ENCODE results near the gene CBLL1. TPM values are rescaled to one million over a fixed set of nuclear protein-coding genes. Genes with fewer than 3 reads are reported as not detected.

The CBLL1 gene
- total and polyA plus RNA-seq, 4 donors: 8.6 to 23.4 (median 17.1) TPM

DNA sequence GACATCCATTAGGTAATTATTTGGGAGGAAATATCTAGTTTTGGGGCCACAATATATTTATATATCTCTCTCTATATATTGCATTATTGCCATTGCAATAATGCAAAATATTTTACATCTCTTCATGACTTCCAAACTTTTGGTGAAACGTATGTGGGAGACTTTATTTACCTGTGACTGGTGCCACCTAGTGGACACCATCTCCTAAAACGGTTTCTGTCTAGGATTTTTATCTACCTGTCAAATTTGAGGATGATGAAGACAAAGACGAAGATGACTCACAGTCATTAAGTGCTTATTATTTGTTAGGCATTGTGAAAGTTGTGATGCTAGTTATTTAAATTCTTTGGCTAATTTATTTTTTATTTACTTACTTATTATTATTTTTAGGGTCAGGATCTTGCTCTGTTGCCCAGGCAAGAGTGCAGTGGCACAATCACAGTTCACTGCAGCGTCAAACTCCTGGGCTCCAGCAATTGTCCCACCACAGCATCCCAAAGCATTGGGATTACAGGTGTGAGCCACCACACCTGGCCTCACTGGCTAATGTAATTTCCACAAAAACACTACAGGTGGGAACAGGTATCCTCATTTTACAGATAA lies 18.7 kb upstream of the CBLL1 start:
- peak; percentile 64 for ATAC-seq (ENCODE audit: low FRiP score)
- Histone ChIP-seq H3K4me1 (ENCODE audit: control insufficient read depth in 1 of 2, insufficient read depth in 2 of 2, low read length in 2 of 2) (no peaks in the 10 kb centered on the region), H3K4me3 (ENCODE audit: low read length in 2 of 2) (no peak overlapping the region)

GRCh38 chr7:107726356-107727130 lies 17.4 kb upstream of the CBLL1 start:
- ATAC-seq (ENCODE audit: low FRiP score) (no peak), DNase-seq (no peak)
- H3K27me3 ChIP-seq (ENCODE audit: control insufficient read depth in 1 of 2, insufficient read depth in 2 of 2, low read length in 1 of 2): no peaks in the 10 kb centered on the region
- H3K36me3 ChIP-seq (ENCODE audit: control insufficient read depth in 1 of 2, insufficient read depth in 2 of 2, low read length in 1 of 2): no peaks in the 10 kb centered on the region
- intact Hi-C loops (cut with DNase I): loop anchor here (2.0 to 10.0 kb wide), 4 partner anchors 142 to 522 kb away; partner anchors contain the start of genes BCAP29 (in 1 of the 2), COG5 (in 1 of the 2) and DUS4L (in 1 of the 2)
- WGBS, 2 donors: 77 to 85% methylated on average over 3 of the region's 3 CpGs
- H3K27ac ChIP-seq (ENCODE audit: low read depth in 1 of 2, low read length in 2 of 2): no peak overlapping the region
- no peaks in the 10 kb centered on the region for H3K4me1 ChIP-seq (ENCODE audit: control insufficient read depth in 1 of 2, insufficient read depth in 2 of 2, low read length in 2 of 2)
- no peak overlapping the region for H3K4me3 ChIP-seq (ENCODE audit: low read length in 2 of 2)
- no peaks in the 10 kb centered on the region for H3K9me3 ChIP-seq (ENCODE audit: control insufficient read depth, low read length)

More for the DNA sequence above, 18.7 kb upstream of the CBLL1 start:
- no peak for DNase-seq
- Histone ChIP-seq H3K27me3 (ENCODE audit: control insufficient read depth in 1 of 2, insufficient read depth in 2 of 2, low read length in 1 of 2) (no peaks in the 10 kb centered on the region), H3K27ac (ENCODE audit: low read depth in 1 of 2, low read length in 2 of 2) (no peak overlapping the region), H3K36me3 (ENCODE audit: control insufficient read depth in 1 of 2, insufficient read depth in 2 of 2, low read length in 1 of 2) (no peaks in the 10 kb centered on the region), H3K9me3 (ENCODE audit: control insufficient read depth, low read length) (no peaks in the 10 kb centered on the region)
- intact Hi-C loops (cut with DNase I): loop anchor here (2.0 to 10.0 kb wide), 4 partner anchors 140 to 520 kb away; partner anchors contain the start of genes BCAP29 (in 1 of the 2), COG5 (in 1 of the 2) and DUS4L (in 1 of the 2)
- WGBS, 2 donors: 19 to 20% methylated on average over 4 of the region's 4 CpGs

DNA sequence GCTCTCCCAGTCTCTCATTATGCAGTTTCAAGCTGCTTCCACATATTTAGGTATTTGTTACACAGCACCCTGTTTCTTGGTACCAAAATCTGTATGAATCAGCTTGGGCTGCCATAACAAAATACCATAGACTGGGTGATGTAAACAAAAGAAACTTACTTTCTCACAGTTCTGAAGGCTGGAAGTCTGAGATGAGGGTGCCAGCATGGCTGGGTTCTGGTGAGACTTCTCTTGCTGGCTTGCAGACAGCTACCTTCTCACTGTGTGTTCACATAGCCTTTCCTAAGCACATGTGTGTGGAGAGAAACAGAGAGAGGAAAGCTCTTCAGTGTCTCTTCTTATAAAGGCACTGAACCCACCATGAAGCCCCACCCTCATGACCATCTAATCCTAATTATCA lies 15.7 kb upstream of the CBLL1 start:
- no peaks in the 10 kb centered on the region for H3K36me3 ChIP-seq (ENCODE audit: control insufficient read depth in 1 of 2, insufficient read depth in 2 of 2, low read length in 1 of 2)
- ATAC-seq (ENCODE audit: low FRiP score): no peak
- intact Hi-C loops (cut with DNase I): loop anchor here (10.0 kb wide), 3 partner anchors 143 to 523 kb away; partner anchors contain the start of genes BCAP29 (in 1 of the 2), COG5 (in 1 of the 2) and DUS4L (in 1 of the 2)

GRCh38 chr7:107742678-107743566 lies 1.0 kb upstream of the CBLL1 start:
- intact Hi-C loops (cut with DNase I): loop anchor here (1.0 to 10.0 kb wide), 4 partner anchors 132 to 575 kb away; no protein-coding TSS in a partner anchor
- Histone ChIP-seq H3K4me1 (ENCODE audit: control insufficient read depth in 1 of 2, insufficient read depth in 2 of 2, low read length in 2 of 2) (peaks cover 2 to 7% of the 10 kb centered on the region in 2 donors), H3K4me3 (ENCODE audit: low read length in 2 of 2) (peak overlapping the region; percentile 32 to 57), H3K27me3 (ENCODE audit: control insufficient read depth in 1 of 2, insufficient read depth in 2 of 2, low read length in 1 of 2) (no peaks in the 10 kb centered on the region), H3K36me3 (ENCODE audit: control insufficient read depth in 1 of 2, insufficient read depth in 2 of 2, low read length in 1 of 2) (no peaks in the 10 kb centered on the region), H3K27ac (ENCODE audit: low read depth in 1 of 2, low read length in 2 of 2) (peak overlapping the region; percentile 80 to 87), H3K9me3 (ENCODE audit: control insufficient read depth, low read length) (no peaks in the 10 kb centered on the region)
- DNase-seq: peak; percentile 72 to 82
- ATAC-seq (ENCODE audit: low FRiP score): peak; percentile 36
- 14% methylated on average over 29 of the region's 29 CpGs for WGBS, 2 donors

More for the DNA sequence above, 15.7 kb upstream of the CBLL1 start:
- Histone ChIP-seq H3K27ac (ENCODE audit: low read depth in 1 of 2, low read length in 2 of 2) (no peak overlapping the region), H3K4me1 (ENCODE audit: control insufficient read depth in 1 of 2, insufficient read depth in 2 of 2, low read length in 2 of 2) (no peaks in the 10 kb centered on the region), H3K27me3 (ENCODE audit: control insufficient read depth in 1 of 2, insufficient read depth in 2 of 2, low read length in 1 of 2) (no peaks in the 10 kb centered on the region), H3K9me3 (ENCODE audit: control insufficient read depth, low read length) (no peaks in the 10 kb centered on the region), H3K4me3 (ENCODE audit: low read length in 2 of 2) (no peak overlapping the region)
- no peak for DNase-seq

DNA sequence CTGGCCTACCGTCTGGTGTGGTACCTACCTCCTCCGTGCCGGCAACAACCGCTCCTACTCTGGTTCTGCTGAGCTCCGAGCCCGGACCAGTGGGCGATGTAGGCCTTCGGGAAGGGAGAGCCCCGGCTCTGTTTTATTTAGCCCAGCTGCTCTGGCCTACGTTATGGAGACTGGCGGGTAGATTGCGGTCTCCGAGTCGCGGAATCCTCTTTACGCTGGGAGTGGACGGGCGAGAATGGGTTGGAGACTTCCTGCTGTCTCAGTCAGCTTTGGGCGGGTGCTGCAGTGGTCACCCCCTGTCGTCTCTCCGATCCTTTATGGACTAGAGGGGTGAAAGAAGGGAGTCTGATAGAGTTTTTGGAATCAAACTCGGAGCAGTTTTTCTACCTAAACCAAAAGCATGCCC lies 406 bp downstream of the CBLL1 start:
- intact Hi-C loops (cut with DNase I): loop anchor here (5.0 to 10.0 kb wide), 3 partner anchors 130 to 400 kb away; no protein-coding TSS in a partner anchor
- peak overlapping the region in 1 of 2 donors; percentile 83 for H3K27ac ChIP-seq (ENCODE audit: low read depth in 1 of 2, low read length in 2 of 2)
- H3K27me3 ChIP-seq (ENCODE audit: control insufficient read depth in 1 of 2, insufficient read depth in 2 of 2, low read length in 1 of 2): no peaks in the 10 kb centered on the region
- ATAC-seq (ENCODE audit: low FRiP score) (peak; percentile 65), DNase-seq (no peak)
- WGBS, 2 donors: 0% methylated on average over 22 of the region's 22 CpGs
- no peaks in the 10 kb centered on the region for H3K9me3 ChIP-seq (ENCODE audit: control insufficient read depth, low read length)
- H3K4me1 ChIP-seq (ENCODE audit: control insufficient read depth in 1 of 2, insufficient read depth in 2 of 2, low read length in 2 of 2): peaks cover 2 to 7% of the 10 kb centered on the region in 2 donors
- H3K36me3 ChIP-seq (ENCODE audit: control insufficient read depth in 1 of 2, insufficient read depth in 2 of 2, low read length in 1 of 2): no peaks in the 10 kb centered on the region
- H3K4me3 ChIP-seq (ENCODE audit: low read length in 2 of 2): peak overlapping the region; percentile 56 to 81

DNA sequence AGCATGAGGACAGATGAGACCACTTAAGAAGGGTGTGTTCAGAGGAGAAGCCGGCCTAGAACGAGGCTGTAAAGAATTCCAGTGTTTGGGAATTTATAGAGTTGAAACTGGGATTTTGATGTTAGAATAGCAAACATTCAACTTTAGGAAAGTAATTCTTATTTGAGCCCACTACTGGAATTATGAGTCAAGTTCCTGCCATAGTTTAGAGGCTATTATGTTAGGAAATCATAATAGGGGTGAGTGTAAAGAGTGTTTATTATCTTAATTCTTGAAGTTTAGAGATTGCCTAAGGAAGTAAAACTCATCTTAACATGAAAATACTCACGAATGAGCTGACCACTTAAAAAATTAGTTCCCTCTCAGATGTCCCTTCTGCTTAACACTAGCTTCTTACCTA lies 2.1 kb downstream of the CBLL1 start:
- ATAC-seq (ENCODE audit: low FRiP score): no peak
- Histone ChIP-seq H3K27me3 (ENCODE audit: control insufficient read depth in 1 of 2, insufficient read depth in 2 of 2, low read length in 1 of 2) (no peaks in the 10 kb centered on the region), H3K9me3 (ENCODE audit: control insufficient read depth, low read length) (no peaks in the 10 kb centered on the region), H3K4me1 (ENCODE audit: control insufficient read depth in 1 of 2, insufficient read depth in 2 of 2, low read length in 2 of 2) (peaks cover 2 to 7% of the 10 kb centered on the region in 2 donors), H3K36me3 (ENCODE audit: control insufficient read depth in 1 of 2, insufficient read depth in 2 of 2, low read length in 1 of 2) (peaks cover 0 to 3% of the 10 kb centered on the region in 2 donors), H3K4me3 (ENCODE audit: low read length in 2 of 2) (no peak overlapping the region), H3K27ac (ENCODE audit: low read depth in 1 of 2, low read length in 2 of 2) (no peak overlapping the region)
- WGBS, 2 donors: 63 to 66% methylated on average over 3 of the region's 3 CpGs
- intact Hi-C loops (cut with DNase I): loop anchor here in 1 of 2 donors (10.0 kb wide), 2 partner anchors 129 to 399 kb away; no protein-coding TSS in a partner anchor
- DNase-seq: no peak

- peaks cover 3 to 4% of the 10 kb centered on the region in 2 donors for H3K36me3 ChIP-seq (ENCODE audit: control insufficient read depth in 1 of 2, insufficient read depth in 2 of 2, low read length in 1 of 2)
- no peak for ATAC-seq (ENCODE audit: low FRiP score)
Observed at GRCh38 chr7:107751113-107751512, 7.2 kb downstream of the CBLL1 start.

GRCh38 chr7:107754642-107755041 lies 10.7 kb downstream of the CBLL1 start:
- H3K9me3 ChIP-seq (ENCODE audit: control insufficient read depth, low read length): no peaks in the 10 kb centered on the region
- no peaks in the 10 kb centered on the region for H3K27me3 ChIP-seq (ENCODE audit: control insufficient read depth in 1 of 2, insufficient read depth in 2 of 2, low read length in 1 of 2)
- peaks cover 9 to 11% of the 10 kb centered on the region in 2 donors for H3K36me3 ChIP-seq (ENCODE audit: control insufficient read depth in 1 of 2, insufficient read depth in 2 of 2, low read length in 1 of 2)
- ATAC-seq (ENCODE audit: low FRiP score): no peak
- no peak overlapping the region for H3K27ac ChIP-seq (ENCODE audit: low read depth in 1 of 2, low read length in 2 of 2)
- no peak for DNase-seq
- 97 to 99% methylated on average over 2 of the region's 2 CpGs for WGBS, 2 donors
- H3K4me3 ChIP-seq (ENCODE audit: low read length in 2 of 2): no peak overlapping the region
- intact Hi-C loops (cut with DNase I): no loop called here
- no peaks in the 10 kb centered on the region for H3K4me1 ChIP-seq (ENCODE audit: control insufficient read depth in 1 of 2, insufficient read depth in 2 of 2, low read length in 2 of 2)

More at GRCh38 chr7:107751113-107751512, 7.2 kb downstream of the CBLL1 start:
- DNase-seq: no peak
- Histone ChIP-seq H3K4me1 (ENCODE audit: control insufficient read depth in 1 of 2, insufficient read depth in 2 of 2, low read length in 2 of 2) (no peaks in the 10 kb centered on the region), H3K27ac (ENCODE audit: low read depth in 1 of 2, low read length in 2 of 2) (no peak overlapping the region), H3K27me3 (ENCODE audit: control insufficient read depth in 1 of 2, insufficient read depth in 2 of 2, low read length in 1 of 2) (no peaks in the 10 kb centered on the region), H3K9me3 (ENCODE audit: control insufficient read depth, low read length) (no peaks in the 10 kb centered on the region), H3K4me3 (ENCODE audit: low read length in 2 of 2) (no peak overlapping the region)
- intact Hi-C loops (cut with DNase I): no loop called here
- 93 to 94% methylated on average over 7 of the region's 7 CpGs for WGBS, 2 donors
